GM21717 (cell line): ENCODE results near the gene TRMT2A.
A peak's percentile ranks its signal among the peaks of the same experiment; 100 is the strongest.

Experiments used
- ATAC-seq: cut with Tn5 transposase; IDR thresholded peaks from one replicate; pipeline ENCODE4 v1.9.1; 2021; ENCODE audit warnings: mild to moderate bottlenecking, moderate library complexity; ENCODE audit not compliant: unreplicated experiment

TRMT2A gene

GRCh38 chr22:20135806-20136602 is 19.0 kb upstream of the TRMT2A start:
- no peak for ATAC-seq

- no peak for ATAC-seq
These were observed 18.2 kb upstream of the TRMT2A start for GRCh38 chr22:20135265-20135664.

GRCh38 chr22:20133930-20134549 is 17.0 kb upstream of the TRMT2A start:
- ATAC-seq, result no peak

- ATAC-seq, result no peak
These were observed 15.7 kb upstream of the TRMT2A start for GRCh38 chr22:20132686-20133246.

- ATAC-seq, result no peak
These were observed 15.0 kb upstream of the TRMT2A start for GRCh38 chr22:20131859-20132685.

GRCh38 chr22:20131597-20131858 is 14.5 kb upstream of the TRMT2A start, which contains the start of gene ZDHHC8:
ZDHHC8 (plus strand) TSS chr22:20131804; CDS start chr22:20131948, 144 bp downstream.
- peak; percentile 31 for ATAC-seq

GRCh38 chr22:20130731-20131596 is 13.9 kb upstream of the TRMT2A start:
- ATAC-seq, result peak; percentile 44

- no peak for ATAC-seq
These were observed 13.3 kb upstream of the TRMT2A start for GRCh38 chr22:20130319-20130718.

GRCh38 chr22:20129747-20130014 is 12.7 kb upstream of the TRMT2A start:
- no peak for ATAC-seq

- ATAC-seq, result no peak
These were observed 12.1 kb upstream of the TRMT2A start for GRCh38 chr22:20128902-20129746.

- no peak for ATAC-seq
These were observed 11.5 kb upstream of the TRMT2A start for GRCh38 chr22:20128619-20128901.

GRCh38 chr22:20127869-20128618 is 11.0 kb upstream of the TRMT2A start:
- no peak for ATAC-seq

GRCh38 chr22:20127318-20127868 is 10.4 kb upstream of the TRMT2A start:
- no peak for ATAC-seq

- ATAC-seq, result no peak
These were observed 9.4 kb upstream of the TRMT2A start for GRCh38 chr22:20126284-20127029.

- no peak for ATAC-seq
These were observed 8.5 kb upstream of the TRMT2A start for GRCh38 chr22:20125201-20126174.

GRCh38 chr22:20124083-20124787 is 7.2 kb upstream of the TRMT2A start:
- ATAC-seq, result no peak
